Adipocyte (in vitro differentiated cells): ENCODE results near the gene SYT15B.
A peak's percentile ranks its signal among the peaks of the same experiment; 100 is the strongest.
"Not testable (repeated sequence)": the region's sequence is repeated elsewhere in the genome, so short reads cannot be mapped to it uniquely, and the experiment has no call there.

Experiments used
- DNase-seq: peaks from one replicate; pipeline ENCODE4 v3.0.0-alpha.2; 2015; ENCODE audit warnings: low read depth
- H3K27me3 ChIP-seq: replicated peaks from 2 replicates; pipeline ENCODE4 v1.7.0; 2013; ENCODE audit warnings: mild to moderate bottlenecking, low read length, moderate library complexity; ENCODE audit not compliant: control insufficient read depth, insufficient read depth
- H3K36me3 ChIP-seq: 2 replicates; pipeline ENCODE4 v1.7.0; 2013; ENCODE audit warnings: low read length, mild to moderate bottlenecking, moderate library complexity; ENCODE audit not compliant: control insufficient read depth, insufficient read depth, severe bottlenecking
- H3K4me1 ChIP-seq: 2 replicates; pipeline ENCODE4 v1.7.0; 2013; ENCODE audit warnings: mild to moderate bottlenecking, low read length, moderate library complexity; ENCODE audit not compliant: control insufficient read depth, insufficient read depth
- H3K4me3 ChIP-seq: 2 replicates; pipeline ENCODE4 v1.7.0; 2013; ENCODE audit warnings: mild to moderate bottlenecking, low read length, moderate library complexity
- H3K9ac ChIP-seq: 2 replicates; pipeline ENCODE4 v1.7.0; 2013; ENCODE audit warnings: mild to moderate bottlenecking, low read length, moderate library complexity
- H3K9me3 ChIP-seq: 2 replicates; pipeline ENCODE4 v1.7.0; 2013; ENCODE audit warnings: mild to moderate bottlenecking, low read length, moderate library complexity; ENCODE audit not compliant: control insufficient read depth

The SYT15B gene

GRCh38 chr10:47763554-47764175 is at the start of gene SYT15B:
Gene SYT15B, minus strand, starts transcription at chr10:47763592. Its CDS starts 952 bp downstream, at chr10:47762640.
- H3K9ac ChIP-seq, H3K27me3 ChIP-seq, H3K4me3 ChIP-seq, H3K4me1 ChIP-seq, H3K9me3 ChIP-seq, DNase-seq, H3K36me3 ChIP-seq: not testable (repeated sequence)

GRCh38 chr10:47779590-47779989 is 16.2 kb upstream of the SYT15B start:
- H3K9ac ChIP-seq, H3K4me3 ChIP-seq, H3K27me3 ChIP-seq, H3K4me1 ChIP-seq, H3K9me3 ChIP-seq, H3K36me3 ChIP-seq, DNase-seq: not testable (repeated sequence)

GRCh38 chr10:47775361-47776231 is 12.2 kb upstream of the SYT15B start:
- not testable (repeated sequence) for H3K36me3 ChIP-seq, H3K4me3 ChIP-seq, H3K27me3 ChIP-seq, H3K9me3 ChIP-seq, H3K4me1 ChIP-seq, H3K9ac ChIP-seq
- peak; percentile 52 for DNase-seq

- not testable (repeated sequence) for H3K9me3 ChIP-seq, H3K27me3 ChIP-seq, H3K4me1 ChIP-seq, H3K9ac ChIP-seq, DNase-seq, H3K4me3 ChIP-seq, H3K36me3 ChIP-seq
These were observed 7.4 kb upstream of the SYT15B start for GRCh38 chr10:47770745-47771144.

GRCh38 chr10:47768578-47769115 is 5.3 kb upstream of the SYT15B start:
- not testable (repeated sequence) for DNase-seq, H3K4me1 ChIP-seq, H3K4me3 ChIP-seq, H3K36me3 ChIP-seq, H3K9ac ChIP-seq, H3K27me3 ChIP-seq, H3K9me3 ChIP-seq

GRCh38 chr10:47768085-47768484 is 4.7 kb upstream of the SYT15B start:
- H3K4me1 ChIP-seq, H3K9ac ChIP-seq, H3K9me3 ChIP-seq, H3K4me3 ChIP-seq, H3K36me3 ChIP-seq, H3K27me3 ChIP-seq: not testable (repeated sequence)
- DNase-seq = peak; percentile 62

- not testable (repeated sequence) for H3K36me3 ChIP-seq, H3K4me1 ChIP-seq, H3K9ac ChIP-seq, H3K9me3 ChIP-seq, DNase-seq, H3K4me3 ChIP-seq, H3K27me3 ChIP-seq
These were observed 3.8 kb upstream of the SYT15B start for GRCh38 chr10:47767236-47767635.

- not testable (repeated sequence) for H3K36me3 ChIP-seq, H3K4me3 ChIP-seq, H3K4me1 ChIP-seq, H3K27me3 ChIP-seq, H3K9ac ChIP-seq, H3K9me3 ChIP-seq, DNase-seq
These were observed 1.8 kb upstream of the SYT15B start for GRCh38 chr10:47765232-47765631.

- not testable (repeated sequence) for H3K27me3 ChIP-seq, H3K9ac ChIP-seq, H3K9me3 ChIP-seq, H3K36me3 ChIP-seq, H3K4me3 ChIP-seq, H3K4me1 ChIP-seq
- DNase-seq = peak; percentile 2
These were observed 478 bp downstream of the SYT15B start for GRCh38 chr10:47762674-47763553.

- H3K4me3 ChIP-seq, H3K9me3 ChIP-seq, H3K9ac ChIP-seq, DNase-seq, H3K4me1 ChIP-seq, H3K36me3 ChIP-seq, H3K27me3 ChIP-seq: not testable (repeated sequence)
These were observed 4.5 kb downstream of the SYT15B start for GRCh38 chr10:47758855-47759254.

GRCh38 chr10:47756169-47756568 is 7.2 kb downstream of the SYT15B start:
- H3K27me3 ChIP-seq, H3K4me3 ChIP-seq, H3K36me3 ChIP-seq, H3K9me3 ChIP-seq, H3K9ac ChIP-seq, H3K4me1 ChIP-seq, DNase-seq: not testable (repeated sequence)
